GM18519 (cell line): ENCODE data around the gene C1orf167.

Experiments used
- ATAC-seq: cut with Tn5 transposase; IDR thresholded peaks from one replicate; pipeline ENCODE4 v1.9.1; 2021; ENCODE audit warnings: mild to moderate bottlenecking, moderate library complexity; ENCODE audit not compliant: unreplicated experiment, low FRiP score

Gene C1orf167

GRCh38 chr1:11828511-11828910 is 66.5 kb downstream of the C1orf167 start:
- no peak for ATAC-seq

GRCh38 chr1:11831945-11832725 is 70.1 kb downstream of the C1orf167 start:
- ATAC-seq = no peak

- no peak for ATAC-seq
These were observed 71.5 kb downstream of the C1orf167 start for GRCh38 chr1:11833497-11833896.

DNA sequence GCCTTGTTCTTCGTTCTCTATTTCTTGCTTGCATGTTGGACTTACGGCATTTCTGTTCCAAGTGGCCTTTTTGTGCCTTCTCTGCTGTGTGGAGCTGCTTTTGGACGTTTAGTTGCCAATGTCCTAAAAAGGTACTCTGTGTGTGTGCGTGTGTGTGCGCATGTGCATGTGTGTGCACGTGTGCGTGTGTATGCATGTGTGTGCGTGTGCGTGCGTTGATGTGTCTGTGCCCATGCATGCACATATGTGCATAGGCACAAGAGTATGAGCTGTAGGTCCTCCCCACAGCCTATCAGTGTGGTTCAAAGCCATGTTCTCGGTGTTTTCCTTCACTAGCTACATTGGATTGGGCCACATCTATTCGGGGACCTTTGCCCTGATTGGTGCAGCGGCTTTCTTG is 71.9 kb downstream of the C1orf167 start:
- ATAC-seq = no peak

DNA sequence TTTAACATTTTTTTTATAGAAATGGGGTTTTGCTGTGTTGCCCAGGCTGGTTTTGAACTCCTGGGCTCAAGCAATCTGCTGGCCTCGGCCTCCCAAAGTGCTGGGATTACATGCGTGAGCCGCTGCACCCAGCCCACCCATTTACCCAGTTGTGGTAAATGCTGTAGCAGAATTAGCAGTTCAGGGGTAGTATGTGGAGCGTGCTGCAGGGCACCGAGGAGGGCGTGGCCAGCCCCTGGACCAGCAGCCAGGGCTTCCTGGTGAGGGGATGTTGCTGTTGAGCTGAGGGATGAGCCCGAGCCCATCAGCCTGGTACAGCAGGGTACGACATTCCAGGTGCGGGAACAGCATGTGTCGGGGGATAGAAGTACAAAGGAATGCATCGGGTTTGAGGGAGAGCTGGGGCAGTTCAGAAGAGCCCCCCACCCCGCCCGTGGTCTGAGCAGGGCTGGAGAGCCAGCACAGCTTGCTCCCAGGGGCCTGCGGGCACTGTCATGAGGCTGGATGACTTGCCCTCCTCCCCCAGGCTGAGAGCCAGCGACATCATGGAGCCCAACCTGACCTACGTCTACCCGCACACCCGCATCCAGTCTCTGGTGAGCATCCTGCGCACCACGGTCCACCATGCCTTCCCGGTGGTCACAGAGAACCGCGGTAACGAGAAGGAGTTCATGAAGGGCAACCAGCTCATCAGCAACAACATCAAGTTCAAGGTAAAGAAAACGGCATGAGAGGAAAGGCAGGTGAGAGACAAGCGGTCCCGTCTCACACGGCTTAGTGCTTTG is 73.6 kb downstream of the C1orf167 start:
- no peak for ATAC-seq

- no peak for ATAC-seq
These were observed 75.2 kb downstream of the C1orf167 start for GRCh38 chr1:11836955-11837766.

DNA sequence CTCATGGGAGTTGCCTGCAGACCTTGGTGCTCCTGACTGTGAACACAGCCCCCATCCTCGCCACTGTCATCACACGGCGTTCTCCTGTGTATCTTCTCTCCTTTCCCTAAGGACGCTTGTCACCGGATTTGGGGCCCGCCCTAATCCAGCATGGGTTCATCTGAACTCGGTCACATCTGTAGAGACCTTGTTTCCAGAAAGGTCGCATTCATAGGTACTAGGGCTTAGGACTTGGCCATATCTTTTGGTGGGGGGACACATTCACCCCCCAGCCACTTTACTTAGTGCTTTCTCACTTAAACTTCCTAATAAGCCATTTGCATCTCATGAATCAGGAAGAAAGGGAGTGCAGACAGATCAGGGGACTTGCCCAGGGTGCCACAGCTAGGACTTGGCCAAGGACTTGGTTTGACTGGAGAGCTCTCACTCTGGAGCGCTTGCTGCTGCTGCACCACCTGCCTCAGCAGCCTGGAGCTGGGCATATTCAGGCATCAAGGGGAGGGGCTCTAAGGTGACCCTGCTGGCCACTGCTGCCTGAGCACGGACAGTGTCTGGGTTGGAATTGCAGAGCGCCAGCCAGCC is 75.9 kb downstream of the C1orf167 start:
- ATAC-seq = no peak

GRCh38 chr1:11838349-11839272 is 76.6 kb downstream of the C1orf167 start:
- no peak for ATAC-seq
